ENCODE measurements around the gene QKI. TPM values are rescaled to one million over a fixed set of nuclear protein-coding genes. Genes with fewer than 3 reads are reported as not detected.

QKI gene
- polyA plus RNA-seq, 3 donors, result 183 to 211 (median 201) TPM

DNA sequence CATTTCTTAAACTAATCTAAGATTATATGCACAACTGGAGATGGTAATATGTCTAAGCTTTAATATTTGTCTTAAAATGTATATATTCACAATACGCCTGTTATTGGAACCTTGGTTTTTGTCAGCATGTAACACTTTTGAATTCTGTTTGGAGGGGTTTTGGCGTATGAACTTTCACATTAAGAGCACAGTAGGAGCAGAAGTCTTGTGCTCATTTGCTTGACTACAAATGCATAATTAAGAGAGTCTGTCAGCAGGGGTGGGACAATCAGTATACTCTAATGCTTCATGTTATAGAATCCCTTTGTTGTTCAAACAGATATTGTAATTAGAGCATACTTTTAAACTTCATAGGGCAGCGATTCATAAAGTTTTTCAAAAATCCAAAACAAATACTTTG is 112.8 kb downstream of the QKI start:
- DNase-seq, result no peak

DNA sequence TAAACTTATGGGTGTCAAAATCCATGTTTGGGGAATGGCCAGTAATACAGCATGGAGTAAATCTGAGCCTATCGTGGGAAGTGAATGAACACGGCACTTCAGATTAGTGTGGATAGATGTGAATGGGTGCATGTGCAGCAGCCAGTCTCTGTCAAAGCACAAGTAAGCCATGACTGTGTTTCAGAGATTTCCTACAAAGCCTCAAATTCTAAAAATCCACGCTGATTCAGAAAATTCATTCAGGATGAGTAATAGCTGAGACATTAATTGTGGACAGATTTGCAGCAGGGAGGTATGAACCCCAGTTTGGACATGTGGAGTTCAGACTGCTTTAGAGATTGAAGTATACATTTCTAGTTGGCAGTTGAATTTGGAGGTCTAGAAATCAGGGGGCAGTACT is 115.1 kb downstream of the QKI start:
- no peak for DNase-seq

DNA sequence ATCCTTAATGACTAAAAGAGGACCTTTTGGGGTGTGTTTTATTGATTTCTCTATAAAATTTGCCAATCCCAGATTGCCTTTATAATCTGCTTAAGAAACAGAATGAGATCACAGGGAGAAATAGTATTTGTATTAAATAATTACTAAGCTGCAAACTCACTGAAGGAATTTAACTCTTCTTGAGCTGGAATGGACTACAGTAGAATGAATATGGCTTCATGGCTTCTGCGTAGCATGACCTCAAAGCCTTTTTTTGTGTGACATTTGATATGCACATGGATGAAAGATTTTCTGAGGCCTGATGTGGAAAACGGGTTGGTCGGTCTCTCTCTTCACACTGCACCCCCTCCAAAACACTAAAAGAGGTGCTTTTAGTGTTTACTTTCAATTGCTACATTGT is 115.9 kb downstream of the QKI start:
- DNase-seq, result no peak

- no peak for DNase-seq
These were observed 116.6 kb downstream of the QKI start for GRCh38 chr6:163531122-163531521.

DNA sequence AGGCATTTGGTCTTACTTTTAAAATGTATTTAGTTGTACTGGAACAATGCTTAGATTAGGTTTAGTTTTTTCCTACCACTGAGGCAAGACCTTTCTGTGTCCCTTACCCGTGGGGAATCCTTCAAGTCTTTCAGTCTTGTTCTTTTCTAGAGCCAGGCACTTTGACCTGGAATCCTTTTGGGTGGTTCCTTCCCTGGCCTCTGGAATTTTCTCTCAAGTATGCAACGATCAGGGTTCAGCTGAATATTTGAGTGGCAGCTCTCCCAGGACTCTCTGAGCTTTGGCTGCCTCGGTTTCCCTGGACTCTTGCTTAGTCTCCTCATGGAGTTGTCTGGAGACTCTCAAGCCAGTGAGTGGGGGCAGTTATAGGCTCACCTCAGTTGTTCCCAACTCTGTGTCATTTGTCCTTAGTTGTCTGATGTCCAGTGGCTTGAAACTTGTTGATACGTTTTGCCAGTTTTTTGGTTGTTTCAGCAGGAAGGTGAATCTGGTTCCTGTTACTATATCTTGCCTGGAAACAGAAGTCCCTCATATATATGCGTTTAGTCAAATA is 118.1 kb downstream of the QKI start:
- no peak for DNase-seq

GRCh38 chr6:163533443-163533842 is 118.9 kb downstream of the QKI start:
- DNase-seq, result no peak

- no peak for DNase-seq
These were observed 122.3 kb downstream of the QKI start for GRCh38 chr6:163536770-163537169.

DNA sequence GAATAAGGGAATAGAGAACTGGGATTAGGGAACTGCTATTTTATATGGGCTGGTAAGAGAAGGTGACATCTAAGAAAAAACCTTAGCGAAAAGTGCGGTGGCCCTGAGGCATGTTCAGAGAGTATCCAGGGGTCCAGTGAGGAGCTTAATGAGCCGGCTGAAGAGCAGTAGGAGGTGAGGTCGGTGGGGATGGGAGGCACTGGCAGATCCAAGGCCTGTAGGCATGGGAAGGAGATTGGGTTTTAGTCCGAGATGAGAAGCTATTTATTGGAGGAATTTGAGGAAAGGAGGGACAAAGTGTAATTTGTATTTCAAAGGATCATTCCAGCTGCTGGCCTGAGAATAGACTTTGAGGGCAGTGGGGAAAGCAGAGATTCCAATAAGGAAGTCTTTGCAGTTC is 123.8 kb downstream of the QKI start:
- no peak for DNase-seq

- no peak for DNase-seq
These were observed 124.7 kb downstream of the QKI start for GRCh38 chr6:163539101-163539762.

GRCh38 chr6:163543321-163543720 is 128.8 kb downstream of the QKI start:
- DNase-seq, result no peak

- DNase-seq, result no peak
These were observed 130.9 kb downstream of the QKI start for GRCh38 chr6:163545370-163545769.

DNA sequence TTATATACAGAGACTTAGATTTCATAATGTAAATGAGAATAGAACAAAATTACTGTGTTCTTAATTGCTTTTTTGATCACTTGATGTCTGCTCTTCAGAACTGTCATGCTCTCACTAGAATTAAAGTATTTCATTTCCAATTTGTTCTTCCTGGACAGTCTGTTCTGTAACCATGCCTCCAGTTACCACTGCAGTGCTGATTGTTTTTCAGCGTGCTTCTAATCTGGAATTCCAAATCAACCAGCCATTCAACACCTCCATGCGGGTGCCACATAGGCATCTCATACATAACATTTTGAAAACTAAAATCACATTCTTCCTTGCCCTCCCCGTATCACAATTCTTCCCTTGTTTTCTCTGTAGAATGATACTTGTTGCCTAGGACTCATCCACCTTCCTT is 132.8 kb downstream of the QKI start:
- DNase-seq, result no peak

- no peak for DNase-seq
These were observed 134.1 kb downstream of the QKI start for GRCh38 chr6:163548624-163549023.

DNA sequence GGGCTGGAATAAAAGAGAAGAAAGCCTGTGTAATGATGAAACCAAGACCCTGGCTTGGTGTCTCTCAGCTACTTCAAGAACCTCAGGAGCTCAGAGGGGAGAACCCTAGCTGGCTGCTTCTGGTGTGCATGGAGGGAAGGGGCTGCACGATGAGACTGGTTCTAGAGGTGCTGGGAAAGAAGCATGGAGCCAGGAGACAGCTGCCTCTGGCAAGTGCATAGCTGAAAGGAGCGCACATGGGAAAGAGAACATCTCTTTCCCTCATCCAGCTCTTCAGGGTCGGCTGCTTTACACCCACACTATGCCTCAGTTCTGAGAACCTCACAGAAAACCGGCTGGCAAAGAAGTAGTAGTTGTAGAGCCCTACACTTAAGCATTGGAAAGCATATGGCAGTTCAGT is 139.5 kb downstream of the QKI start:
- no peak for DNase-seq

DNA sequence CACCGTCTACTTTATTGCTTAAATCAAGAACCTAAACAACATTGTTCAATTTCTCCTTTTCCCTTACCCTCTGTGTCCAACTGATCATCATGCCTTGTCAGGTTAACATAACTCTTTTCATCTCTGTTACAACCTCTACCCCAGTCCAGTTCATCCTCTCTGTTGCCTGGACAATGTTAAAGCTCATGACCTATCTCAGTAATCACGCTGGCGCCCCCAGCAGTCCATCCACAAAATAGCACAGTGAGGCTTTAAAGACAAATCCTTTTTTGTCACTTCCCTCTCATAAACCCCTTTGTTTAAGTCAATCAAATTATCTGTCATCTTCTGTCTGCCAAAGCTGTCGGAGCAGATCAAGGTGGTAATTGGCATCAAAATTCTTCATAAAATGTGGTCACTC is 140.1 kb downstream of the QKI start:
- DNase-seq, result no peak

- DNase-seq, result no peak
These were observed 145.1 kb downstream of the QKI start for GRCh38 chr6:163559661-163560060.

DNA sequence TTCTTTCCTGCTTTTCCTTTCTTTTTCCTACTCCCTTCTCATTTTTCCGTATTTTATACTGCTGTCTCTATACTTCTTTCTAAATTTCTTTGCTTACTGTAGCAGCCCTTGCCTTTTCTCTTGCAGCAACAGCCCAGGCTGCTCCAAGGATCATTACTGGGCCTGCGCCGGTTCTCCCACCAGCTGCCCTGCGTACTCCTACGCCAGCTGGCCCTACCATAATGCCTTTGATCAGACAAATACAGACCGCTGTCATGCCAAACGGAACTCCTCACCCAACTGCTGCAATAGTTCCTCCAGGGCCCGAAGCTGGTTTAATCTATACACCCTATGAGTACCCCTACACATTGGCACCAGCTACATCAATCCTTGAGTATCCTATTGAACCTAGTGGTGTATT is 148.8 kb downstream of the QKI start:
- no peak for DNase-seq

- DNase-seq, result no peak
These were observed 150.0 kb downstream of the QKI start for GRCh38 chr6:163564534-163564933.

- no peak for DNase-seq
These were observed 150.6 kb downstream of the QKI start for GRCh38 chr6:163565140-163565539.

DNA sequence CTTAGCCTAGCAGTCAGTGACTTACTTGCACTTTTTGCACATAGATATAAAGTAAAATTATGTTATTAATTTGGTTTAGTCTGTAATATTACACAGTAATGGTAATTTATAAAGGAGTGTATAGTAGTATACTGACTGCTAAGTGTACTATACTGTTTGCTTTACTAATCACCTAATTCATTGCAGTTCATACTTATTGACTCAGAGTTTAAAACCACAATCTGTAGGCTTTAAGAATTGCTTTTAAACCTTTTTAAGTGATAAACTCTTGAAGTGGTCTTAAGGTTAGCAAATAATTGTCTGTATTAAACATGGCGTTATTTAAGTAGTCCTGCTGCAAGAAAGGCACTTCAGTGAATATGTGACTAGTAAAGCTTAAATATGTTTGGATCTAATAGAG is 151.5 kb downstream of the QKI start:
- DNase-seq, result no peak

- DNase-seq, result no peak
These were observed 153.8 kb downstream of the QKI start for GRCh38 chr6:163568275-163568674.

DNA sequence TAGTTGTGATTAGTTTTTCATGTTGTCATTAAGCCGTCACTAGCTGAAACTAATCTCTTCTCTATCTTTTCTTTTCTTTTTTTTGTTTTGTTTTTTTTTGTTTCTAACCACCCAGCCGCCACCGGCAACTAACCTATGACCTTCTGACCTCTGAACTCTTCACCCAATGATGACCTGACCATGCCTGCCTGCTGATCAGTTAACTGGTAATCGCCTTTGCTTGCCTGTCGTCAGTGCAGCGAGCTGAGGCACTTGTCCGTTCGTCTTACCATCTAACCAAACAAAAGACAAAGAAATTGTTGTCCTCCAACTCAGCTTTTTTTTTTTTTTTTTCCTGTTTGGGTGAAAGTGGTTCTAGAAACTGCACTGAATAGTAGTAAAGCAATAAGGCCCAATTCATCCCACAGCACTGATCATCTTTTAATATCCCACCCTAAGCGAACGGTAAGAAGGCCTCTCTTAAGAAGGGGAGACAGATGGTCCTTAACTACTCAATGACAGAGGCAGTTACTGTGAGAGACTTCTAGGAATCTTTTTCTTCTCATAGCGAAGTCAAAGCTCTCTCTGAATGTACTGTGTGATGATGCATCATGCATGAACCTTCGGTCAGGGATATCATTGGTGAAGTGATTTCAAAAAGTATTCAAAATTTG is 156.2 kb downstream of the QKI start:
- no peak for DNase-seq

GRCh38 chr6:163571730-163572129 is 157.2 kb downstream of the QKI start:
- no peak for DNase-seq

GRCh38 chr6:163572612-163573011 is 158.1 kb downstream of the QKI start:
- no peak for DNase-seq

Measured in renal pelvis (tissue), 4 donors.